Nephron progenitor cell (in vitro differentiated cells): Measurements from ENCODE around the gene SLC13A5.

ENCODE experiments used
- DNase-seq: peaks from one replicate; pipeline ENCODE4 v3.0.0; 2021
- H3K27ac Mint-ChIP-seq: 2 replicates; pipeline ENCODE4 v1.8.0; 2021; ENCODE audit warnings: mild to moderate bottlenecking, moderate library complexity, mixed read lengths
- H3K27me3 Mint-ChIP-seq: 2 replicates; pipeline ENCODE4 v1.8.0; 2021; ENCODE audit warnings: mild to moderate bottlenecking, low read depth, mixed read lengths; ENCODE audit not compliant: poor library complexity
- H3K36me3 Mint-ChIP-seq: 2 replicates; pipeline ENCODE4 v1.8.0; 2021; ENCODE audit warnings: low read depth, mixed read lengths
- H3K4me1 Mint-ChIP-seq: 2 replicates; pipeline ENCODE4 v1.8.0; 2021; ENCODE audit warnings: mixed read lengths
- H3K4me3 Mint-ChIP-seq: 2 replicates; pipeline ENCODE4 v1.8.0; 2021; ENCODE audit warnings: mild to moderate bottlenecking, moderate library complexity, mixed read lengths
- H3K9me3 Mint-ChIP-seq: 2 replicates; pipeline ENCODE4 v1.8.0; 2021; ENCODE audit warnings: mild to moderate bottlenecking, moderate library complexity, mixed read lengths
- TF ChIP-seq, protein P1 (sequence below): fragments of 200-600 bp; sonication (generic); IDR thresholded peaks from 2 replicates; pipeline ENCODE4 v1.5.0; 2021; ENCODE audit warnings: antibody characterized with exemption

SLC13A5 gene

DNA sequence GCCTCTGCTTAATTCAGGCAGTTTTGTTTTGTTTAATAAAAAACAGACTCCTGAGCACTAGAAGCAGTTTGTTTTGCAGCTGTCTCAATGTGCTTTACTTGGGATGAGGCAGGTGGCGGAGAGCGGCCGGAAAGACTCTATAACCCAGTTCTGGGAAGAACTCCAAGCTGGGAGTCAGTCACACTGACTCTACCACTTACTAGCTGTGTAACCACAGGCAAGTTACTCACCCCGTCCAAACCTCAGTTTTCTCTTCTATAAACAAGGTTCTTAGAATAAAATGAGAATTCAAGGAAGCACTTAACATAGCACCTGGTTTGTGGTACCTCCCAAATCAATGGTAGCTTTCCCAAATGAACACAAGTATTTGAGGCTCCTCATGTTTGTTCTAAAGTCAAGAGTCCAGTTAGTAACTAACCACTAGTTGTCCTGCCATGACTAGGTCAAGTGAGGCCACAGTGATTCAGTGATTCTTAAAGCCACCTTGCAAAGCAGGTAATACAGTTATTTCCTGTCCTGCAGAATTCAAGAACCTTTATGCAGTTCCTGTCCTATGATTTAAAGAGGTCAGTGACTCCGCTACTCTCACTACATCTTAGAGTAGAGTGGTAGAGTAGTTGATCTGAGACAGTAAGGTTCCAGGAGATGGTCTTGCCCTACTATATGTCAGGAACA lies 69.6 kb downstream of the SLC13A5 start:
- Mint-ChIP-seq H3K9me3 (no peaks in the 10 kb centered on the region), H3K36me3 (peaks cover 26% of the 10 kb centered on the region), H3K4me1 (peaks cover 28% of the 10 kb centered on the region), H3K27me3 (no peaks in the 10 kb centered on the region), H3K27ac (no peak overlapping the region), H3K4me3 (no peak overlapping the region)
- no peak for DNase-seq
- TF ChIP-seq, protein P1, sequence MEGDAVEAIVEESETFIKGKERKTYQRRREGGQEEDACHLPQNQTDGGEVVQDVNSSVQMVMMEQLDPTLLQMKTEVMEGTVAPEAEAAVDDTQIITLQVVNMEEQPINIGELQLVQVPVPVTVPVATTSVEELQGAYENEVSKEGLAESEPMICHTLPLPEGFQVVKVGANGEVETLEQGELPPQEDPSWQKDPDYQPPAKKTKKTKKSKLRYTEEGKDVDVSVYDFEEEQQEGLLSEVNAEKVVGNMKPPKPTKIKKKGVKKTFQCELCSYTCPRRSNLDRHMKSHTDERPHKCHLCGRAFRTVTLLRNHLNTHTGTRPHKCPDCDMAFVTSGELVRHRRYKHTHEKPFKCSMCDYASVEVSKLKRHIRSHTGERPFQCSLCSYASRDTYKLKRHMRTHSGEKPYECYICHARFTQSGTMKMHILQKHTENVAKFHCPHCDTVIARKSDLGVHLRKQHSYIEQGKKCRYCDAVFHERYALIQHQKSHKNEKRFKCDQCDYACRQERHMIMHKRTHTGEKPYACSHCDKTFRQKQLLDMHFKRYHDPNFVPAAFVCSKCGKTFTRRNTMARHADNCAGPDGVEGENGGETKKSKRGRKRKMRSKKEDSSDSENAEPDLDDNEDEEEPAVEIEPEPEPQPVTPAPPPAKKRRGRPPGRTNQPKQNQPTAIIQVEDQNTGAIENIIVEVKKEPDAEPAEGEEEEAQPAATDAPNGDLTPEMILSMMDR, result no peak

DNA sequence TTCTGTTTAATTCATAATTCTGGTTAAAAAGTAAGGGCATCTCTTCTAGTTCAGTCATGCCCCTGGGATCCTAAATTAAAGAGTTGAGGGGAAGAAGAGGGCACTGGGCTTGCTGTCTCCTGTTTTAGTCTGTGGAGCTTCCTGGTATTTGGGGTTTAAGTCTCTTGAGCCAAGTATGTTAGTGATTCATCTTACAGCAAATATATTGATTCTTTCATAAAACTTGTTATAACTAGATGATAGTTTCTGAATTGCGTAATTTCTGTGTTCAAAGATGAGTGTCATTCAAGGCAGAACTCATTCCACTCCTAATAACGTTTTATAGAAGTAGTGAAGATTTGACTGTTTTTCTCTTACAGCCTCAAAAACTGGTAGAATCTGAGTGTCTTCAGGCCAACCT lies 70.6 kb downstream of the SLC13A5 start:
- Mint-ChIP-seq H3K4me3 (peak overlapping the region; percentile 92), H3K36me3 (peaks cover 20% of the 10 kb centered on the region), H3K27me3 (no peaks in the 10 kb centered on the region), H3K27ac (no peak overlapping the region), H3K4me1 (peaks cover 37% of the 10 kb centered on the region), H3K9me3 (no peaks in the 10 kb centered on the region)
- TF ChIP-seq, protein P1, result no peak
- no peak for DNase-seq

DNA sequence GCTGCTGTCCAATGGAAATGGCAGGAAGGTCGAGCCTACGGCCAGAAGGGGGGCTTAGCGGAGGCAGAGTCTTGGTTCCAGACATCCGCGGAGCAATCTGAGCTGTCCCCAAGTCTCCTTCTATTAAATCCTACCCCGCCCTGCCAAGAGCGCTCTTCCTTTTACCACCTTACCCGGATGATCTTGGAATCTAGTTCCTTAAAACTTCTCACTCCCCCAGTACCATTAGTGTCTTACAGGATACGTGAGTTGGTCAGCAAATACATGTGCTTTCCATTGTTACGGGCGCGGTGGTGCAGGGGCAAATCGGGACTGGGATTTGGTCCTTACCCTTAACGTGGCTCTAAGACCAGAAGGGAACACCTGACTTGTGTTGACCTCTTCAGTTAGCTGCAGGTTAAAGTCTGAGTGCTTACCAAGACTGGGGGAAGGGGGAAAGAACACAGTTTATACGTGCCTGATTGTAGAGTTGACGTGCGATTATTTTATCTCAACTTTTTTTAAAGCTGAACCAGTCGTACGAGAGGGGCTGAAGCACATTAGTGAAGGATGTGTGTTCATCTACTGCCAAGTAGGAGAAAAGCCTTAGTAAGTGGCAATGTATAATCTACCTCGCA lies 71.8 kb downstream of the SLC13A5 start:
- peaks cover 49% of the 10 kb centered on the region for H3K4me1 Mint-ChIP-seq
- no peak for DNase-seq
- H3K9me3 Mint-ChIP-seq, result no peaks in the 10 kb centered on the region
- no peaks in the 10 kb centered on the region for H3K27me3 Mint-ChIP-seq
- TF ChIP-seq, protein P1, result no peak
- H3K36me3 Mint-ChIP-seq, result peaks cover 14% of the 10 kb centered on the region
- H3K27ac Mint-ChIP-seq, result peak overlapping the region; percentile 100
- peak overlapping the region; percentile 92 for H3K4me3 Mint-ChIP-seq

DNA sequence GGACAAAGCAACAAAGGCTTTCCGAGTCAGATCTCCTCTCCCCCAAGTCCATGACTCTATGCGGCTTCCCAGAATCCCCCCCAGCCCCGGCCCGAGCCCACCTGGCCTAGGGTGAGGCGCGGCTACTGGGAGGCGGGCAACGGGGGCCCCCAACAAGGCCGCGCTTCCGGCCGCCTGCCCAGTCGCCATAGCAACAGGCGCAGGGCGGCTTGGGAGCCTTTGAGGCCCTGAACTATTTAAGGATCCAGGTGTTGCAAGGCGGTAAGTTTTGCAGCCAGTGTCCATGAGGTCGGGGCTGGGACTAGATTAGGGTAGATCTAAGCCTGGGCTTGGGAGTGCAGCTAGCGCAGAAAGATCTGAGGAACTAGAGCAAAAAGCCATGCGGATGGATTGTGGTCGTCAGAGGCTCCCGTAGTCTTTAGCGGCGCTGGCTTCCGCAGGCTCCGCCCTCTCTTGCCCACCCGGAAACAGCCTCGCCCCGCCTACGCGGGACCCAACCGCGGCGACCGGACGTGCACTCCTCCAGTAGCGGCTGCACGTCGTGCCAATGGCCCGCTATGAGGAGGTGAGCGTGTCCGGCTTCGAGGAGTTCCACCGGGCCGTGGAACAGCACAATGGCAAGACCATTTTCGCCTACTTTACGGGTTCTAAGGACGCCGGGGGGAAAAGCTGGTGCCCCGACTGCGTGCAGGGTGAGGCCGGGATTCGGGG lies 72.5 kb downstream of the SLC13A5 start, which contains the start of the genes KIAA0753 and TXNDC17:
Gene KIAA0753 (minus strand): TSS at position 176 of the 711 bp plus-strand sequence. CDS start 5,608 bp downstream, outside the sequence.
Gene TXNDC17 (plus strand): TSS at position 525 of the 711 bp plus-strand sequence. CDS start 23 bp downstream, at position 548.
- H3K4me1 Mint-ChIP-seq, result peaks cover 50% of the 10 kb centered on the region
- peak; percentile 93 for DNase-seq
- peak within 1 kb of the TSS; percentile 92 for H3K4me3 Mint-ChIP-seq
- peak within 1 kb of the TSS; percentile 100 for H3K27ac Mint-ChIP-seq
- H3K9me3 Mint-ChIP-seq, result no peaks in the 10 kb centered on the region
- H3K27me3 Mint-ChIP-seq, result no peaks in the 10 kb centered on the region
- peaks cover 17% of the 10 kb centered on the region for H3K36me3 Mint-ChIP-seq
- TF ChIP-seq, protein P1, result no peak

DNA sequence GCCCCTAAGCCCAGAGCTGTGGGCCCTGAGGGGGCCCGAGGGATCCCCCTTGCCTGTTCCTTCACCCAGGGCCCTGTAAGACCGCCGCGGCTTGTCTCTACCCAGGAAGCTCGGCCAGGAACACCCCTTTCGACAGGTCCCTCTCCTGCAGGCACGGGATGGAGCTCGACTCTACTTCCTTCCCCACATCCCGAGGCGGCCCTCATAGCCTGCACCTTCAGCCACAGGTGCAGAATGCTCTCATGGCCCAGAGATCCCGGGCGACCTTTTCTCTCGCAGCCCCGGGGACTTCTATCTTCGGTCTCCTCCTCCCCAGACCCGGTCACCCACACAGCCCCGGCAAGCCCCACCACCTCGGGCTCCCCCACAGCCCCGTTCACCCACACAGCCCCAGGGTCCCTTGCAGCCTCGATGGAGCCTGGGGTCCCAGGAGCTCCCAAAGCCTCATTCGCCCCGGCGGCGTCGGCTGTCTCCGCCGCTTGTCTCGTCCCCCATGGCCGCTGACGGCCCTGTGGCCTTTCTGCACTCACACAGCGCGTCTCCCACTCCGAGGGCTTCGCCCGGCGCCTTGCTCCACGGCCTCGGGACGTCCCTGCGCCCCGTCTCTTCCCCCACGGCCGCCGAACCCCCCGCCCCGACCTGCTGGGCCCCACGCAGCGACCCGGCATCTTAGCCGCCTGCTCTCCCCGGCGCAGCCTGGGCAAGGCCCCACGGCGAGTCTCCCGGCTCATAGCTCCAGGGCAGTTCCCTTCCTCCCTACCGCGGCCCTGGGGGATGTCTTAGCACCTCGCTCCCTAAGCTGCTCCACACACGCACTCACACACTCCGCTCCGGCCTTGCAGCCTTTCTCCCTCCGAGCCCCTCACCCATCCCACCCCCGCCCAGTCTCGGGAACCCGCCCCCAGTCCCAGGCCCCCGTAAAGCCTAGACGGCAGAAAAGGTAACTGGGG lies 73.3 kb downstream of the SLC13A5 start:
- DNase-seq, result peak; percentile 63
- peak overlapping the region; percentile 92 for H3K4me3 Mint-ChIP-seq
- no peaks in the 10 kb centered on the region for H3K9me3 Mint-ChIP-seq
- H3K27ac Mint-ChIP-seq, result peak overlapping the region; percentile 100
- TF ChIP-seq, protein P1, result no peak
- no peaks in the 10 kb centered on the region for H3K27me3 Mint-ChIP-seq
- peaks cover 21% of the 10 kb centered on the region for H3K36me3 Mint-ChIP-seq
- peaks cover 50% of the 10 kb centered on the region for H3K4me1 Mint-ChIP-seq
